ENCODE measurements around the gene FSD2.

GRCh38 chr15:82781349-82781748, 24.5 kb downstream of the FSD2 start:
- TF ChIP-seq, protein P1, sequence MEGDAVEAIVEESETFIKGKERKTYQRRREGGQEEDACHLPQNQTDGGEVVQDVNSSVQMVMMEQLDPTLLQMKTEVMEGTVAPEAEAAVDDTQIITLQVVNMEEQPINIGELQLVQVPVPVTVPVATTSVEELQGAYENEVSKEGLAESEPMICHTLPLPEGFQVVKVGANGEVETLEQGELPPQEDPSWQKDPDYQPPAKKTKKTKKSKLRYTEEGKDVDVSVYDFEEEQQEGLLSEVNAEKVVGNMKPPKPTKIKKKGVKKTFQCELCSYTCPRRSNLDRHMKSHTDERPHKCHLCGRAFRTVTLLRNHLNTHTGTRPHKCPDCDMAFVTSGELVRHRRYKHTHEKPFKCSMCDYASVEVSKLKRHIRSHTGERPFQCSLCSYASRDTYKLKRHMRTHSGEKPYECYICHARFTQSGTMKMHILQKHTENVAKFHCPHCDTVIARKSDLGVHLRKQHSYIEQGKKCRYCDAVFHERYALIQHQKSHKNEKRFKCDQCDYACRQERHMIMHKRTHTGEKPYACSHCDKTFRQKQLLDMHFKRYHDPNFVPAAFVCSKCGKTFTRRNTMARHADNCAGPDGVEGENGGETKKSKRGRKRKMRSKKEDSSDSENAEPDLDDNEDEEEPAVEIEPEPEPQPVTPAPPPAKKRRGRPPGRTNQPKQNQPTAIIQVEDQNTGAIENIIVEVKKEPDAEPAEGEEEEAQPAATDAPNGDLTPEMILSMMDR (conservative IDR thresholded peaks at IDR 0.05; ENCODE audit: low read depth, low read length), result no peak
- TF ChIP-seq EZH2phosphoT487 (IDR thresholded peaks at IDR 0.05; ENCODE audit: borderline replicate concordance, low read length), result no peak

Data from PC-3 (cell line).